Activated B cell treated with CpG ODN at 0.5 μM for 24 hours (primary cell): ENCODE measurements around the gene RDH13. TPM values are rescaled to one million over a fixed set of nuclear protein-coding genes. Genes with fewer than 3 reads are reported as not detected.

Experiments used
- ATAC-seq: fragments of 200-7000 bp; cut with Tn5 transposase; one replicate; pipeline ENCODE4 v1.10.0; 2021; ENCODE audit warnings: low read depth, mild to moderate bottlenecking, moderate library complexity
- CTCF ChIA-PET: fragments of 350-600 bp; sonication (Branson Sonifier 250); formaldehyde crosslinking; loops from one replicate; lab custom pipeline; 2021; ENCODE audit warnings: antibody characterized with exemption; lab: Charles Lee
- POLR2A ChIA-PET: fragments of 350-600 bp; sonication (Branson Sonifier 250); formaldehyde crosslinking; loops from one replicate; lab custom pipeline; 2021; ENCODE audit warnings: antibody characterized with exemption; lab: Charles Lee
- DNase-seq: peaks from one replicate; pipeline ENCODE4 v3.0.0; 2022
- H3K27ac Mint-ChIP-seq: one replicate; pipeline ENCODE4 v1.8.0; 2020; ENCODE audit warnings: mixed read lengths
- H3K27me3 Mint-ChIP-seq: one replicate; pipeline ENCODE4 v1.8.0; 2021; ENCODE audit warnings: mixed read lengths
- H3K36me3 Mint-ChIP-seq: one replicate; pipeline ENCODE4 v1.8.0; 2021; ENCODE audit warnings: low read depth, mixed read lengths
- H3K4me1 Mint-ChIP-seq: one replicate; pipeline ENCODE4 v1.8.0; 2021; ENCODE audit warnings: mixed read lengths
- H3K4me3 Mint-ChIP-seq: one replicate; pipeline ENCODE4 v1.8.0; 2020; ENCODE audit warnings: mild to moderate bottlenecking, mixed read lengths
- H3K9me3 Mint-ChIP-seq: one replicate; pipeline ENCODE4 v1.8.0; 2020; ENCODE audit warnings: mixed read lengths
- intact Hi-C: fragments of 100-400 bp; cut with micrococcal nuclease; formaldehyde crosslinking; loops from one replicate; pipeline ENCODE4 v1.15.1; 2024
- total RNA-seq: library from RNA; stranded (reverse); gene quantifications from 2 replicates; pipeline ENCODE4 v1.2.3, GENCODE V29; 2022
- TF ChIP-seq, protein P1 (sequence below): fragments of 200-600 bp; IDR thresholded peaks from one replicate; pipeline ENCODE4 v1.8.0; 2022; ENCODE audit warnings: antibody characterized with exemption, mild to moderate bottlenecking

RDH13 gene
- total RNA-seq, 1 donor from 2014 or later: 12.4 TPM

GRCh38 chr19:55098716-55099556 lies 36.0 kb upstream of the RDH13 start:
- ChIA-PET CTCF (no interaction called here), POLR2A (interaction anchor here (1.2 kb wide), 1 partner anchor 9 kb away, joined by 6 read pairs; no protein-coding TSS in a partner anchor)
- peaks cover 50% of the 10 kb centered on the region for H3K36me3 Mint-ChIP-seq
- DNase-seq (no peak), ATAC-seq (no peak)
- TF ChIP-seq, protein P1, sequence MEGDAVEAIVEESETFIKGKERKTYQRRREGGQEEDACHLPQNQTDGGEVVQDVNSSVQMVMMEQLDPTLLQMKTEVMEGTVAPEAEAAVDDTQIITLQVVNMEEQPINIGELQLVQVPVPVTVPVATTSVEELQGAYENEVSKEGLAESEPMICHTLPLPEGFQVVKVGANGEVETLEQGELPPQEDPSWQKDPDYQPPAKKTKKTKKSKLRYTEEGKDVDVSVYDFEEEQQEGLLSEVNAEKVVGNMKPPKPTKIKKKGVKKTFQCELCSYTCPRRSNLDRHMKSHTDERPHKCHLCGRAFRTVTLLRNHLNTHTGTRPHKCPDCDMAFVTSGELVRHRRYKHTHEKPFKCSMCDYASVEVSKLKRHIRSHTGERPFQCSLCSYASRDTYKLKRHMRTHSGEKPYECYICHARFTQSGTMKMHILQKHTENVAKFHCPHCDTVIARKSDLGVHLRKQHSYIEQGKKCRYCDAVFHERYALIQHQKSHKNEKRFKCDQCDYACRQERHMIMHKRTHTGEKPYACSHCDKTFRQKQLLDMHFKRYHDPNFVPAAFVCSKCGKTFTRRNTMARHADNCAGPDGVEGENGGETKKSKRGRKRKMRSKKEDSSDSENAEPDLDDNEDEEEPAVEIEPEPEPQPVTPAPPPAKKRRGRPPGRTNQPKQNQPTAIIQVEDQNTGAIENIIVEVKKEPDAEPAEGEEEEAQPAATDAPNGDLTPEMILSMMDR: no peak
- H3K4me1 Mint-ChIP-seq: peaks cover 6% of the 10 kb centered on the region
- no peaks in the 10 kb centered on the region for H3K27me3 Mint-ChIP-seq
- H3K9me3 Mint-ChIP-seq: no peaks in the 10 kb centered on the region
- intact Hi-C loops: no loop called here
- no peak overlapping the region for H3K4me3 Mint-ChIP-seq
- H3K27ac Mint-ChIP-seq: no peak overlapping the region

GRCh38 chr19:55097864-55098715 lies 35.1 kb upstream of the RDH13 start:
- CTCF ChIA-PET: no interaction called here
- no peak overlapping the region for H3K27ac Mint-ChIP-seq
- H3K4me1 Mint-ChIP-seq: peaks cover 6% of the 10 kb centered on the region
- POLR2A ChIA-PET: interaction anchor here (1.2 kb wide), 1 partner anchor 9 kb away, joined by 6 read pairs; no protein-coding TSS in a partner anchor
- TF ChIP-seq, protein P1: no peak
- DNase-seq (no peak), ATAC-seq (no peak)
- peaks cover 45% of the 10 kb centered on the region for H3K36me3 Mint-ChIP-seq
- intact Hi-C loops: no loop called here
- no peaks in the 10 kb centered on the region for H3K9me3 Mint-ChIP-seq
- H3K4me3 Mint-ChIP-seq: no peak overlapping the region
- no peaks in the 10 kb centered on the region for H3K27me3 Mint-ChIP-seq

DNA sequence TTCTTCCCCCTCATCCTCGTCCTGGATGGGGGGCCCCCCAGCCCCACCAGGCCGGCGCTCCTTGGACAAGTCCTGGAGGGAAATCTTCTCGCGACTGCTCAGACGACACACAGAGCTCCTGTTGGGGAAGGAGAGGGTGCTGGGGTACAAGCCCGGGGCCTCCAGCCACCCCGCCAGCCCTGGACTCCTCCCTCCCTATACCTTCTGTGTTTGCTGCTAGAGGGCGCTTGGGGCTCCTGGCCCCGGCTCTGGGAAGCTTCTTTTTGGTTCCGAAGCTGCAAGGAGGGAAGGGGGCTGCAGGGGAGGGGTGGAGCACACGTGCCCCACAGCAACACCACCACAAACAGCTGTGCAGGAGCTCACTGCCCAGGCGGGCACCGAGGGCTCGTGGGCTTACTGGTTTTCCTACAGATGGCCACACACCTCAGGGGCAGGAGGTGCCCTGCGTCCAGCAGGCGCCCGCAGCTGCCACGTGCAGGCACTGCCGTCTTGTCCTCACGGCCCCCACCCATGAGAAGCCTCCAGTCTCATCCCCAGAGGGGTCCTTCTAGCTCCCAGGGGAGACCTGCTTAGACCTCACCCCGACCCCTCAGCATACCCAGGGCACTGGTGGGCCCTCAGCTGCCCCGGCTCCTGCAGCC lies 33.2 kb upstream of the RDH13 start:
- ChIA-PET CTCF (no interaction called here), POLR2A (no interaction called here)
- DNase-seq: no peak

GRCh38 chr19:55095260-55096060 lies 32.5 kb upstream of the RDH13 start:
- DNase-seq (no peak), ATAC-seq (no peak)
- Mint-ChIP-seq H3K9me3 (no peaks in the 10 kb centered on the region), H3K4me3 (no peak overlapping the region), H3K4me1 (peaks cover 6% of the 10 kb centered on the region), H3K27me3 (no peaks in the 10 kb centered on the region), H3K27ac (no peak overlapping the region), H3K36me3 (peaks cover 26% of the 10 kb centered on the region)
- POLR2A ChIA-PET: no interaction called here
- CTCF ChIA-PET: no interaction called here
- intact Hi-C loops: no loop called here
- TF ChIP-seq, protein P1: no peak

More for the DNA sequence above, 33.2 kb upstream of the RDH13 start:
- Mint-ChIP-seq H3K4me3 (no peak overlapping the region), H3K4me1 (peaks cover 6% of the 10 kb centered on the region), H3K27me3 (no peaks in the 10 kb centered on the region), H3K27ac (no peak overlapping the region), H3K36me3 (peaks cover 26% of the 10 kb centered on the region), H3K9me3 (no peaks in the 10 kb centered on the region)
- ATAC-seq: no peak
- TF ChIP-seq, protein P1: no peak
- intact Hi-C loops: no loop called here
